Stimulated activated effector memory CD8-positive, alpha-beta T cell treated with anti-CD3 and anti-CD28 coated beads, Interleukin-12 subunit alpha, Interleukin-12 subunit beta, amount 100 ng/mL, for 72 hours (primary cell): ENCODE results near the gene ITGA3.

Source experiments
- ATAC-seq: fragments of 150-1000 bp; cut with Tn5 transposase; 2 replicates; pipeline ENCODE4 v1.10.0; 2021
- DNase-seq, 2 donors: peaks; one replicate each; pipeline ENCODE4 v3.0.0; 2021 to 2022; ENCODE audit warnings: low spot score in 2 of 2
- H3K27ac Mint-ChIP-seq: one replicate; pipeline ENCODE4 v1.8.0; 2022; ENCODE audit warnings: mild to moderate bottlenecking, mixed read lengths
- H3K36me3 Mint-ChIP-seq: one replicate; pipeline ENCODE4 v1.8.0; 2022; ENCODE audit warnings: mild to moderate bottlenecking, mixed read lengths
- H3K4me1 Mint-ChIP-seq: one replicate; pipeline ENCODE4 v1.8.0; 2022; ENCODE audit warnings: mixed read lengths
- H3K4me3 Mint-ChIP-seq: one replicate; pipeline ENCODE4 v1.8.0; 2022; ENCODE audit warnings: mild to moderate bottlenecking, mixed read lengths
- H3K9me3 Mint-ChIP-seq: one replicate; pipeline ENCODE4 v1.8.0; 2022; ENCODE audit warnings: mixed read lengths

Gene ITGA3

DNA sequence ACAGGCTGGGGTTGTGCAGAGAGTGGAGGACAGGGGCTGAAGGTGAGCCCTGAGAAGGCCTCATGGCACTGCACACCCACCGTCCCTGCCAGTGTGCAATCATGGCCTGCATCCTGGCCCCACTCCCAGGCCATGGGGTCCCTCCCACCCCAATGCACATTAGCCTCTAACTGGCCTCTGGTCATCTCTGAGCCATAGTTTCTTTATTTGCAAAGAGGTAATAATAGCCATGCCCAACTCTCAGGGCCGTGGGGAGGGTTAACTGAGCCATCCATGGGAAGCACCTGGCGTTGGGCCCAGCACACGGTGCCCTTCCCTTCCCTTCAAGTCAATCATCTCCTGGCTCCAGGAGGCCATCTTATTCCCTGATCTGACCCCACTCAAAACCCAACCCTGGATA is 10.8 kb upstream of the ITGA3 start:
- H3K4me1 Mint-ChIP-seq, result peaks cover 30% of the 10 kb centered on the region
- no peak overlapping the region for H3K27ac Mint-ChIP-seq
- no peaks in the 10 kb centered on the region for H3K9me3 Mint-ChIP-seq
- ATAC-seq (no peak), DNase-seq (no peak)
- H3K36me3 Mint-ChIP-seq, result no peaks in the 10 kb centered on the region
- no peak overlapping the region for H3K4me3 Mint-ChIP-seq

DNA sequence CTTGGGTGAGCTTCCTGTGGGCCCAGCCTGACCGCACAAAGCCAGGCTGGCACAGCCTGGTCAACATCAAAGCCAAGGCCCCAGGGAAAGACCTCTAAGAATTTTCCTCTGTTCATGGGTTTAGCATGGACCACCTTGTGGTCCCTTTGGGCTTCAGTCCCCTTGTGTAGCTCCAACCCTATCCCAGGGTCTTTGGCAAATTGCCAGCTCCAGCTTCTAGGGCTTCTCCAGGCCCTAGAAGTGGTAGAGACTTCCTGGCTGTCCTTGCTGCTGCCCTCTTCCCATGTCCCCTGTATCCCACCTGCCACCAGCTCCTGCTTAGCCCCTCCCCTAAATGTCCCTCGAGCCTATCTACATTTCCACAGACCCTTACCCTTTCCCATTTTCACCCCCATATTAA is 9.7 kb upstream of the ITGA3 start:
- ATAC-seq, result no peak
- no peaks in the 10 kb centered on the region for H3K9me3 Mint-ChIP-seq
- H3K4me1 Mint-ChIP-seq, result peaks cover 38% of the 10 kb centered on the region
- H3K27ac Mint-ChIP-seq, result no peak overlapping the region
- DNase-seq, result no peak
- no peaks in the 10 kb centered on the region for H3K36me3 Mint-ChIP-seq
- no peak overlapping the region for H3K4me3 Mint-ChIP-seq

DNA sequence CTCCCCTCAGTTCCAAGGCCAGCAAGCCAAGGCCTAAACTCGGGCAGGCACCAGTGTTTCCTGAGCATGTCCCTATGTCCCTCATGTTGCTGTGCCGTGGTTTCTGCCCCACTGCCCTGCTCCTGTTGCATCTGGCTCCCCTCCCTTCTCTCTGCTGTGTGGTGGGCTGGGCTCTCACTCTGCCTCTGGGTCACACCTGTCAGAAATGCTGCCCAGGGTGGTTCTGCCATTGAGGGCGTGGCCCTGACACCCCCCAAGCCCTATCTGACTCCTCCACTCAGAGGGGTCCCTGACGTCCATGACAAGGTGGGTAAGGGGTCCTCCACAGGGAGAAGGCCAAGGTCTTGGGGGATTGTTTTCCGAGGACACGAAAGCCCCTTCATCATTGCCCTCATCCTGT is 9.2 kb upstream of the ITGA3 start:
- no peak for ATAC-seq
- peak overlapping the region; percentile 26 for H3K27ac Mint-ChIP-seq
- H3K4me1 Mint-ChIP-seq, result peaks cover 43% of the 10 kb centered on the region
- no peak overlapping the region for H3K4me3 Mint-ChIP-seq
- DNase-seq, result no peak
- H3K9me3 Mint-ChIP-seq, result no peaks in the 10 kb centered on the region
- no peaks in the 10 kb centered on the region for H3K36me3 Mint-ChIP-seq

DNA sequence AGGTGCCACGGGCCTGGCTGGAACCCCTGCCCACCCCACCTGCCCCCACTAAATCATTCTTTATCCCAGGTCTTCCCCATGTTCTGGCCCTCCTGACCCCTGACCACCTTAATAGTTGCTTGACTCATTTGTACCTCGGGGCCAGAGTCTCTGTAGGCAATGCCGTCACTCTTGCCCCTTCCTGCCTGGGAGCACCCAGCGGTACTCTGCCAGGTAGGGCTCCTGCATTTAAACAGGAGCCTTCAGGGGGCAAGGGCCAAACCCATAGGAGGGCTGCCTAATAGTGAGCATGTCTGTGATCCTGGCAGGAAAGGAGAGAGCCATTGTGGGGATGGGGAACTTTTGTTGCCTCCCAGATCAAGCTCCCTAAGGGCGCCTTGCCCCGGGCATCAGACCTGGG is 8.8 kb upstream of the ITGA3 start:
- ATAC-seq (no peak), DNase-seq (no peak)
- Mint-ChIP-seq H3K27ac (peak overlapping the region; percentile 26), H3K4me1 (peaks cover 47% of the 10 kb centered on the region), H3K36me3 (no peaks in the 10 kb centered on the region), H3K4me3 (no peak overlapping the region), H3K9me3 (no peaks in the 10 kb centered on the region)

DNA sequence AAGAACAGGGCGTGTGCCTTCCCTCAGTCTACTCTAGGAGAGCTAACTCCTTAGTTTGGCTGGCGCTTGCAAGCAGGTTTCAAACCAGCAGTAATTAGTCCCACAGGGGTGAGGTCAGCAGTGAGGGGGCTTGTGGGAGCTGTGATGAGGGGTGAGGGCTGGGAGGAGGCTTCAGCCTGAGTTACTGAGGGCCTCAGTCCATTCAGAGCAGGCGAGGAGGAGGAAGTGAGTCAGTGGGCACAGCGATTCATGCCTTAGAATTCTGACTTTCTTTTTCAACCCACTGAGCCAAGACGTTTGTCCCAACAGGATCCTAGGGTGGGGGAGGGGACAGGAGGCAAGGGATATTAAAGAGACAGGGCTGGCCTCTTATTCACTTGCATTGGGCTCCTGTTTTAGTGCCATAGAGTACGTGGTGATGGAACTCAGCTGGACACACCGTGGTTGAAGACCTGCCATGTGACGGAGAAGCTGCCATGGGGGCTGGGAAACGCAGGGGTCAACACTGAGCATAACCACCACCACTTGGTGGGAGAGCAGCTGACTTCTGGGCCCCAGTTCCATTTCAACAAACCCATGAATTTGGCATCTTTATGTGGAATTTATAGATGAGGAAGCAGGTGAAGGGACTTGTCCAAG is 8.3 kb upstream of the ITGA3 start:
- peaks cover 48% of the 10 kb centered on the region for H3K4me1 Mint-ChIP-seq
- no peak for DNase-seq
- no peaks in the 10 kb centered on the region for H3K9me3 Mint-ChIP-seq
- no peak overlapping the region for H3K4me3 Mint-ChIP-seq
- H3K27ac Mint-ChIP-seq, result peak overlapping the region; percentile 51
- ATAC-seq, result peak; percentile 35
- H3K36me3 Mint-ChIP-seq, result no peaks in the 10 kb centered on the region

DNA sequence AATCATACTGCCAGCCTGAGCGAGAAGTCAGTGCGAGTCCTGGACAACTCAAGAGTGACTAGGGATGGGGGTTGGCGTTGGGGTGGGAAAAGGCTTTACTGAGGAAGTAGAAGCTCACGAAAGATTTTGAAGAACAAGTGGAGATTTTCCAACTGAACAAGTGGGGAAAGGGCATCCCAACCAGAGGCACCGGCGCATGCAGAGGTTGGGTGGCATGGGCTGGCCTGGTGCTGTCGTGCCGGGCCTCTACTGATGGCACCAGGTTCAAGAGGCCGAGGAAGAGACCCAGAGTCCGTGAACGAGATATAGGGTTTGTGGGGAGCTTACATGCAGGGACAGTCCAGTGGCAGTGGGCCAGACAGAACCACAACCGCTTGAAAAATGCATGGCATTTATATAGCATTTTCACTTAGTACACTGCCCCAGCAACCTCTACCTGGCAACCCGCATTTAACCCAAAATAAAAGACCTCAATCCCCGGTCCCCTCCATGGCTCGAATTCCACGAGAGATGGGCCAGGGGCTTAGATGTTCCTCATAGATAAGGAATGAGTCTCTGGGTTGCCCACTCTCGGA is 7.7 kb upstream of the ITGA3 start:
- no peaks in the 10 kb centered on the region for H3K36me3 Mint-ChIP-seq
- H3K9me3 Mint-ChIP-seq, result no peaks in the 10 kb centered on the region
- no peak for ATAC-seq
- no peak for DNase-seq
- peaks cover 48% of the 10 kb centered on the region for H3K4me1 Mint-ChIP-seq
- H3K4me3 Mint-ChIP-seq, result no peak overlapping the region
- peak overlapping the region; percentile 61 for H3K27ac Mint-ChIP-seq

DNA sequence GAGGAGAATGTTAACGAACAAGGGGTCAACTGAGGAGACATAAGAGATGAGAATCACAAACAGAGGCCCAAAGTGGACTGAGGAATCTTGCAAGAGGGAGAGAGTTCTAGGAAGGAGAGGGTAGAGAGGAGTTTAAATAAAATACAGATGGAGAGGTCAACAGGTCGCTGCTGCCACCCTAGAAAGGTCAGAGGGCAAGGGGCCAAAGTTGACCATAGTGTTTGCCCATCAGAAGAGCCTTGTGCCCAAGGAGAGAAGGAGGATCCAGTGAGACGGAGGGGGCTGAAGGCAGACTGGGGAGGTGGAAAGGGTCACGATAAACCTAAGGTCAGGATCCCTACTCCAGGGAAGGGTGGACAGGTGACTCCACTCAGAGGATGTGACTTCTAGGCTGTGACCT is 6.9 kb upstream of the ITGA3 start:
- DNase-seq, result no peak
- peak overlapping the region; percentile 61 for H3K27ac Mint-ChIP-seq
- no peak for ATAC-seq
- no peak overlapping the region for H3K4me3 Mint-ChIP-seq
- no peaks in the 10 kb centered on the region for H3K9me3 Mint-ChIP-seq
- peaks cover 48% of the 10 kb centered on the region for H3K4me1 Mint-ChIP-seq
- H3K36me3 Mint-ChIP-seq, result no peaks in the 10 kb centered on the region

DNA sequence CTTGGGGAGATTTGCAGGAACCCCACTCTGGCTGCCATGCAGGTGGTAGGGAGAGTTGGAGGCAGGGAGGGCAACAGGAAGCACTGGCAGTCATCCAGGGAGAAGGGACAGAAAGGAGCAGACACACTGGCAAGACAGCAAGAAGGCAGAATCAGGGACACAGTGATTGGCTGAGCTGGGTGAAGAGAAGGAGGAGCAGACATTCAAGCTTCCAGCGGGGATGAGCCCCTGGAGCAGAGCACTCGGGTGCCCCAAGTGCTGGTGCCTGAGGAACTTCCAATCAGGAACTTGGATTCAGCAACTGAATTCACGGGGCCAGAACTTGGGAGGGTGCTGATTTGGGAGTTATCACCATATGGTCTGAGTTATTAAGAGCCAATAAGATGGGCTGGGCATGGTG is 6.3 kb upstream of the ITGA3 start:
- DNase-seq (no peak), ATAC-seq (no peak)
- no peaks in the 10 kb centered on the region for H3K36me3 Mint-ChIP-seq
- no peak overlapping the region for H3K27ac Mint-ChIP-seq
- no peak overlapping the region for H3K4me3 Mint-ChIP-seq
- no peaks in the 10 kb centered on the region for H3K9me3 Mint-ChIP-seq
- peaks cover 48% of the 10 kb centered on the region for H3K4me1 Mint-ChIP-seq

DNA sequence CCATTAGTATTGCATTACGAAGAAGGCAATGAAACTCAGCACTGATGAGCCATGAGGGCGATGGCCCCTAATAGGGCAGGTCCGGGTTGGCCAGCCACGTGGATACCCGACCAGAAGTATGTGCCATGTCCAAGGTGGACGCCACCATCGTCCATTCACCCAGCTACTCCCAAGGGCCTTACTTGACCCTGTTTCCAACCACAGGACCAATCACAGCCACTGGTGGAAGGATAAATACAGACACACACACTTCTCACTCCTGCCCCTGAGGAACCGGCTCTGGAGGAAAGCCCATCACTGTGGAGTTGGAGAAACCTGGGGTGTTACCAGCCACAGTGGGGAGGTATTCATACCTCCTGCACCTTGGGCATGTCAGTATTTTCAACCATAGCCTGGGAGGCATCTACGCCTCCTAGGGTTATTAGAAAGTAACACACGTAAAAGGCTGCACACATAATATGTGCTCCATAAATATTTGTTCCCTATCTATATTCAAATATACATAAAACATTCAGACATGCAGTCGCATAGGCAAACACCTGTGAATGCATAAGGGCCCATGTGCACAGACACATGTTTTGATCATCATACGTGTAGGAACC is 5.4 kb upstream of the ITGA3 start:
- Mint-ChIP-seq H3K36me3 (no peaks in the 10 kb centered on the region), H3K4me1 (peaks cover 53% of the 10 kb centered on the region), H3K4me3 (peak overlapping the region; percentile 44), H3K27ac (peak overlapping the region; percentile 82), H3K9me3 (no peaks in the 10 kb centered on the region)
- no peak for DNase-seq
- ATAC-seq, result no peak

DNA sequence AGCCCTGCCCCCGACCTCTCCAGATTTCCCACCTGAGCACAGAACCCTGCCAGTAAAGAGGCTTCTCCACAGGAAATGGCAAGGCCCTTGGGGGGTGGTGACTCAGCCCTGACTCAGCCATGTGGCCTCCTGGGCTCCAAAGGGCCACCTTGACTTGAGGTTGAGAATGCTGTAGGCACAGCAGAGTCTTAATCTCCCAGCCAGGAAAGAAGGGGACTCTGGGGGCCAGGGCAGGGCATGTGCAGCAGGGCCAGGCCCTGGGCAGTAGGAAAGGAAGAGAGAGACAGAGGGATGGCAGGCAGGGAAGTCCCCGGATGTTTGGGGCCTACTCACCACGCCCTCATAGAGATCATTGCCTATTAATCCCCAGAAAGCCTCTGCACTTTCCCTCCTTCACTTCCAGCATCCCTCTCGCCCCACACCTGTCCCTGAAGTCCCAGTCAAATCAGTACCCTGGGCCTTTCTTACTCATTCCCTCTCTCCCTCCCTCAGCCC is 4.8 kb upstream of the ITGA3 start:
- DNase-seq (peak; percentile 48 to 86), ATAC-seq (peak; percentile 88)
- peaks cover 53% of the 10 kb centered on the region for H3K4me1 Mint-ChIP-seq

DNA sequence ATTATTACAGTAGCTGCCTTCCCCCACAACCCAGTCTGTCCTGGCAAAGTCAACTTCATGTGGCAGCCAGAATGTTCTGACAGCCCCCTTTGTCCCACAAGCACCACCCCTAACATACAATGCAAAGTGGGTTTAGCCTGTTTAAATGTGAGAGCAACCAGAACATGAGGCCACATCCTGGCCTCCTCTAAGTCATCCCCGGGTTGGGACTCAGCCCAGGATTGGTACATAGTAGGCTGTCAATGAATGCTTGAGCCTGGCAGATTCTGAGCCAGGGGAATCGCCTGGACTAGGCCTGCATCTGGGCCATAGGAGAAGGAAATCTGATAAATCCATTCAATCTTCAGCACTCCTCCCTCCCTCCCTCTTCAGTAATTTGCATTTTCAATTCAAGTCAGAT is 4.3 kb upstream of the ITGA3 start:
- no peak for DNase-seq
- ATAC-seq, result peak; percentile 1
- Mint-ChIP-seq H3K4me1 (peaks cover 52% of the 10 kb centered on the region), H3K9me3 (no peaks in the 10 kb centered on the region), H3K36me3 (no peaks in the 10 kb centered on the region), H3K27ac (peak overlapping the region; percentile 82), H3K4me3 (peak overlapping the region; percentile 44)

More for the DNA sequence above, 4.8 kb upstream of the ITGA3 start:
- Mint-ChIP-seq H3K4me3 (peak overlapping the region; percentile 44), H3K9me3 (no peaks in the 10 kb centered on the region), H3K36me3 (no peaks in the 10 kb centered on the region), H3K27ac (peak overlapping the region; percentile 82)

DNA sequence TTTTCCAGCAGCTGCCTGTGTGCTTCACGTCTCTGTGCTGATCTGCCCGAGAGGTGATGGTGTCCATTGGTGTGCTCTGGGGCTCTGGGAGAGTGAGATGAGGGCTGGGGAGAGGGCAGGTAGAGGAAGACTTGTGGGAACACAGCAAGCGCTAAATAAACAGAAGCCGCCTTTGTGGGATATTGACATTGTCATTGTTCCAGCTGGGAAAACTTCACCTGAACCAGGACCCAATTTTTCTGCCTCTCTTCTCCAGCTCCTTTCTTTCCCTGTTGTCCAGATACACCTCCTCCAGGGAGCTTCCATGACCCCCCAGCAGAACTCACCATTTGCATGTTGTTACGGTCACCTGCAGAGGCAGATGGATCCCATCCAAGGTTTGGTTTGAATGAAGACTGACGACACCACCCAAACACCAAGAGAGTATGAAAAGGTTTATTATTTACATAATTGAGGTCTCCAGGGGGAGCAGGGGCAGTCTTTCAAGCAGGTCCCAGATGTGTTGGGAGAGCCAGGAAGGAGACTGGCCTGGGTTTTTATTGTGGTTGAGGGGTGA is 3.6 kb upstream of the ITGA3 start:
- no peak overlapping the region for H3K27ac Mint-ChIP-seq
- H3K4me1 Mint-ChIP-seq, result peaks cover 52% of the 10 kb centered on the region
- no peak for DNase-seq
- H3K4me3 Mint-ChIP-seq, result no peak overlapping the region
- no peak for ATAC-seq
- no peaks in the 10 kb centered on the region for H3K9me3 Mint-ChIP-seq
- H3K36me3 Mint-ChIP-seq, result no peaks in the 10 kb centered on the region

DNA sequence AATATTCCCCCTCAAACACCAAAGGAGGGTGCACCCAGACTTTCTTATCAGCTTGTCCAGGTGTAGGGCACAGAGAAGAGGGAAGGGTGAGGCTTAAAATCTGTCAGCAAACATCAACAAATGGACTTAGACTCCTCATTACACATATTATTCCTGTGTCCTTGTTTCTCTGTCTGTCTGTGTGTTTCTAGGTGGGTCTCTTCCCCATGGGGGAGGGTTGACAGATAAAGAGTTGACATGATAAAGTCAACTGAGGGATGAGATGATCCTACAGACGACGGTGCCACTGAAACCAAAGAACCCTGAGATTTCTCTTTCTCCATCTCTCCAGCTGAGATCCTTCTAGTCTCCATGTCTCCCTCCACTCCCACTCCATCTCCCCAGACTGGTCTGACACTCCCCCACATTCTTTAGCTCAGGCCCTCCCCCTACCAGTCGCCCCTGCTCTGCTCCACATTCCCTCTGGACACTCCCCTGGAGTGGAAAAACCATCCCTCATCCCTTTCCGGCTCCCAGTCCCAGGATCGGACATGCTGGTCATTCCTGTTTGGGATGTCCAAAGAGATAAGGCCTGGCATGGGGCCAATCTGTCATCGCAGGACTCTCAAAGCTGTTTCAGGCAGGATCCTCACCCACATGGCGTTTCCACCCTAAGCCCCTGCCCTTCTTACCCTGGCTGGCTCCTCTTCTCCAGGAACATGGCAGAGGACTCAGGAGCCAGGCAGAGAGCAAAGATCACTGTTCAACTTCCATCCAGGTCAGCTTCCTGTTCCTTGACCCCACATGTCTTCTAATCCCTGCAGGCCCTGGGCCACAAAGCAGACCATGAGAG is 2.9 kb upstream of the ITGA3 start:
- no peak for ATAC-seq
- Mint-ChIP-seq H3K4me1 (peaks cover 52% of the 10 kb centered on the region), H3K9me3 (no peaks in the 10 kb centered on the region), H3K4me3 (no peak overlapping the region), H3K27ac (peak overlapping the region; percentile 60), H3K36me3 (no peaks in the 10 kb centered on the region)
- DNase-seq, result no peak

DNA sequence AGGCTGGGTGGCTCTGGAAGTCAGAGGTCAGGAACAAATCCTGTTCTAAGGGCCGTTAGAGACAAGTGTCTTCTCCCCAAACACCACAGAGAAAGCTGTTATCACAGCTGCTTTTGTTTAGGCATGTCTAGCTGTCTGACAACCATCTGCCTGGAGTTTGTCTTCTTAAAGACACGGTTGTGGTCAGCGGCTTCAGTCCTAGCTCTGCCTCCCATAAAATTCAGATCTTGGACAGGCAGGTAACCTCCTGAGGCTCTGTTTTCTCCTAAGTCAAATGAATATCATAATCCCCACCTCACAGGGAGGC is 2.3 kb upstream of the ITGA3 start:
- Mint-ChIP-seq H3K4me1 (peaks cover 51% of the 10 kb centered on the region), H3K9me3 (no peaks in the 10 kb centered on the region), H3K27ac (peak overlapping the region; percentile 60), H3K4me3 (no peak overlapping the region), H3K36me3 (no peaks in the 10 kb centered on the region)
- DNase-seq (no peak), ATAC-seq (no peak)

DNA sequence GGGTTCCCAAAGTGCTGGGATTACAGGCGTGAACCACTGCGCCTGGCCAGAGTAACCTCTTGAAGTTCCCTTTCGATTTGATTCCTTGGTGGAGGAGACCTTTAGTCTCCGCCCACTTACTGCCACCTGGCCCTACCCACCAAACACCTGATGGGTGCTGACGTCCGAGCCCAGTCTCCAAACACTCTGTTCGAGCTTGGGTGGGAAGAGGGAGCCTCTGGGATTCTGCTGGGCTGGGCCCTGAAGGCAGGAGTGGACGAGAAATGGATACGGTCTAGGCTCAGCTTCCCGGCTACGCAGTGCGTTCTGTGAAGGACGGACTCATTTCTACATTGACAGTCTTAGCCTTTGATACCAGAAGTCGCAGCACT is 870 bp upstream of the ITGA3 start:
- no peak for ATAC-seq
- Mint-ChIP-seq H3K9me3 (no peaks in the 10 kb centered on the region), H3K4me1 (peaks cover 44% of the 10 kb centered on the region), H3K4me3 (peak overlapping the region; percentile 86), H3K36me3 (no peaks in the 10 kb centered on the region), H3K27ac (peak overlapping the region; percentile 67)
- no peak for DNase-seq
